Gastroesophageal sphincter (tissue), 3 donors: ENCODE measurements around the gene PPP6R3.
"Not testable (repeated sequence)": the region's sequence is repeated elsewhere in the genome, so short reads cannot be mapped to it uniquely, and the experiment has no call there.

Experiments
- CTCF ChIP-seq, 4 experiments: fragments of 200-600 bp in 2 of 4; fragments of 450-650 bp in 2 of 4; sonication (generic) in 1 of 4; IDR thresholded peaks; one replicate each; pipeline ENCODE4 v1.5.1; 2017 to 2019; ENCODE audit warnings: antibody characterized with exemption in 4 of 4, mild to moderate bottlenecking in 2 of 4, moderate library complexity in 2 of 4
- EP300 ChIP-seq: sonication (generic); formaldehyde crosslinking; IDR thresholded peaks from one replicate; pipeline ENCODE4 v1.6.1; 2017; ENCODE audit warnings: antibody characterized with exemption, mild to moderate bottlenecking
- POLR2A ChIP-seq, 2 donors: fragments of 450-650 bp; IDR thresholded peaks; one replicate each; pipeline ENCODE4 v1.6.1; 2017; ENCODE audit warnings: antibody characterized with exemption in 2 of 2, mild to moderate bottlenecking in 2 of 2, moderate library complexity in 1 of 2
- POLR2AphosphoS5 ChIP-seq: sonication (generic); formaldehyde crosslinking; IDR thresholded peaks from one replicate; pipeline ENCODE4 v1.6.1; 2017; ENCODE audit warnings: antibody characterized with exemption

- TF ChIP-seq CTCF (IDR thresholded peaks at IDR 0.05); EP300; POLR2A (IDR thresholded peaks at IDR 0.05); POLR2AphosphoS5: not testable (repeated sequence)
Observed at GRCh38 chr11:68434159-68434558, 26.4 kb upstream of the PPP6R3 start.
